SK-N-SH (cell line): Measurements from ENCODE around the gene COG3.

ENCODE experiments used
- POLR2AphosphoS5 ChIP-seq: IDR thresholded peaks from 2 replicates; pipeline ENCODE4 v1.6.1; 2012; ENCODE audit warnings: low read depth, low read length
- TF ChIP-seq, protein P1 (sequence below): IDR thresholded peaks from 2 replicates; pipeline ENCODE4 v1.6.1; 2012; ENCODE audit warnings: mild to moderate bottlenecking, low read depth, low read length, moderate library complexity
- TF ChIP-seq, protein P2 (sequence below): fragments of 200-600 bp; sonication (generic); IDR thresholded peaks from 2 replicates; pipeline ENCODE4 v1.6.1; 2017; ENCODE audit warnings: antibody characterized with exemption, mild to moderate bottlenecking, moderate library complexity

DNA sequence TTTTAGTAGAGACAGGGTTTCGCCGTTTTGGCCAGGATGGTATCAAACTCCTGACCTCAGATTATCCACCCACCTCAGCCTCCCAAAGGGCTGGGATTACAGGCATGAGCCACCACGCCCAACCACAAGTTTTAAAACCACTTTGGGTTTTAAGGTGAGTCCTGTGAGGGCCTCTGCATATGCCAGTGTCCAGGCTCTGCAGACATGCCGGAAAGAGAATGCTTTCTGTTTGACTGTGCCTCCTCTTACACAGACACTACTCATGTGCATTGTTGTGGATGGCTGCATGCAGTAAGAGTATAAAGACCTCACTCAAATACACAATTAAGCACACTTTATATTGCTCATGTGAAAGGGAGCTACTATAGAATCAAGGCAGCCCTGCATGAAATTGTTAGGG is 25.7 kb upstream of the COG3 start:
- TF ChIP-seq, protein P1, sequence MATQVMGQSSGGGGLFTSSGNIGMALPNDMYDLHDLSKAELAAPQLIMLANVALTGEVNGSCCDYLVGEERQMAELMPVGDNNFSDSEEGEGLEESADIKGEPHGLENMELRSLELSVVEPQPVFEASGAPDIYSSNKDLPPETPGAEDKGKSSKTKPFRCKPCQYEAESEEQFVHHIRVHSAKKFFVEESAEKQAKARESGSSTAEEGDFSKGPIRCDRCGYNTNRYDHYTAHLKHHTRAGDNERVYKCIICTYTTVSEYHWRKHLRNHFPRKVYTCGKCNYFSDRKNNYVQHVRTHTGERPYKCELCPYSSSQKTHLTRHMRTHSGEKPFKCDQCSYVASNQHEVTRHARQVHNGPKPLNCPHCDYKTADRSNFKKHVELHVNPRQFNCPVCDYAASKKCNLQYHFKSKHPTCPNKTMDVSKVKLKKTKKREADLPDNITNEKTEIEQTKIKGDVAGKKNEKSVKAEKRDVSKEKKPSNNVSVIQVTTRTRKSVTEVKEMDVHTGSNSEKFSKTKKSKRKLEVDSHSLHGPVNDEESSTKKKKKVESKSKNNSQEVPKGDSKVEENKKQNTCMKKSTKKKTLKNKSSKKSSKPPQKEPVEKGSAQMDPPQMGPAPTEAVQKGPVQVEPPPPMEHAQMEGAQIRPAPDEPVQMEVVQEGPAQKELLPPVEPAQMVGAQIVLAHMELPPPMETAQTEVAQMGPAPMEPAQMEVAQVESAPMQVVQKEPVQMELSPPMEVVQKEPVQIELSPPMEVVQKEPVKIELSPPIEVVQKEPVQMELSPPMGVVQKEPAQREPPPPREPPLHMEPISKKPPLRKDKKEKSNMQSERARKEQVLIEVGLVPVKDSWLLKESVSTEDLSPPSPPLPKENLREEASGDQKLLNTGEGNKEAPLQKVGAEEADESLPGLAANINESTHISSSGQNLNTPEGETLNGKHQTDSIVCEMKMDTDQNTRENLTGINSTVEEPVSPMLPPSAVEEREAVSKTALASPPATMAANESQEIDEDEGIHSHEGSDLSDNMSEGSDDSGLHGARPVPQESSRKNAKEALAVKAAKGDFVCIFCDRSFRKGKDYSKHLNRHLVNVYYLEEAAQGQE = no peak
- TF ChIP-seq POLR2AphosphoS5 = no peak
- TF ChIP-seq, protein P2, sequence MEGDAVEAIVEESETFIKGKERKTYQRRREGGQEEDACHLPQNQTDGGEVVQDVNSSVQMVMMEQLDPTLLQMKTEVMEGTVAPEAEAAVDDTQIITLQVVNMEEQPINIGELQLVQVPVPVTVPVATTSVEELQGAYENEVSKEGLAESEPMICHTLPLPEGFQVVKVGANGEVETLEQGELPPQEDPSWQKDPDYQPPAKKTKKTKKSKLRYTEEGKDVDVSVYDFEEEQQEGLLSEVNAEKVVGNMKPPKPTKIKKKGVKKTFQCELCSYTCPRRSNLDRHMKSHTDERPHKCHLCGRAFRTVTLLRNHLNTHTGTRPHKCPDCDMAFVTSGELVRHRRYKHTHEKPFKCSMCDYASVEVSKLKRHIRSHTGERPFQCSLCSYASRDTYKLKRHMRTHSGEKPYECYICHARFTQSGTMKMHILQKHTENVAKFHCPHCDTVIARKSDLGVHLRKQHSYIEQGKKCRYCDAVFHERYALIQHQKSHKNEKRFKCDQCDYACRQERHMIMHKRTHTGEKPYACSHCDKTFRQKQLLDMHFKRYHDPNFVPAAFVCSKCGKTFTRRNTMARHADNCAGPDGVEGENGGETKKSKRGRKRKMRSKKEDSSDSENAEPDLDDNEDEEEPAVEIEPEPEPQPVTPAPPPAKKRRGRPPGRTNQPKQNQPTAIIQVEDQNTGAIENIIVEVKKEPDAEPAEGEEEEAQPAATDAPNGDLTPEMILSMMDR = no peak
